HCT116 (cell line): Measurements from ENCODE around the gene FKBP3. TPM values are rescaled to one million over a fixed set of nuclear protein-coding genes. Genes with fewer than 3 reads are reported as not detected.

Experiments
- ATAC-seq: fragments of 200-7000 bp; cut with Tn5 transposase; 2 replicates; pipeline ENCODE4 v1.9.1; 2020; ENCODE audit warnings: mild to moderate bottlenecking, moderate library complexity
- BruUV-seq: library from RNA; stranded (reverse); fragments of 400-500 nt; replicated peaks from 2 replicates; lab custom pipeline; 2021; lab: Mats Ljungman, UMichigan
- CTCF ChIA-PET: fragments of 300-600 bp; sonication (Branson Sonifier 250); formaldehyde crosslinking; loops from one replicate; lab custom pipeline; 2021; ENCODE audit warnings: antibody characterized with exemption; lab: Charles Lee
- POLR2A ChIA-PET: fragments of 300-600, 350-600 bp; sonication (Branson Sonifier 250); formaldehyde crosslinking; loops from one replicate; lab custom pipeline; 2021; ENCODE audit warnings: antibody characterized with exemption; lab: Charles Lee
- RAD21 ChIA-PET, 2 experiments: fragments of 300-600 bp; sonication (Branson Sonifier 250); formaldehyde crosslinking; loops; one replicate each; lab custom pipeline; 2023; ENCODE audit warnings: low total read pairs in 2 of 2; ENCODE audit not compliant: uncharacterized antibody in 2 of 2, unreplicated experiment in 2 of 2, low non-redundant PET in 1 of 2; lab: Charles Lee
- DNase-seq: peaks from one replicate; pipeline ENCODE4 v3.0.0-alpha.2; 2010; ENCODE audit warnings: low read depth, low spot score
- H2AFZ ChIP-seq: fragments of 200-600 bp; shearing (Covaris generic), sonication (generic); 2 replicates; pipeline ENCODE4 v1.6.1; 2017; ENCODE audit warnings: low read depth, mixed run types, mixed read lengths, antibody characterized with exemption, low read length; ENCODE audit not compliant: poor library complexity, severe bottlenecking
- H3K27ac ChIP-seq: 2 replicates; pipeline ENCODE4 v1.5.1; 2012; ENCODE audit warnings: low read depth, low read length
- H3K27me3 ChIP-seq: fragments of 200-600 bp; sonication (generic); 2 replicates; pipeline ENCODE4 v1.6.1; 2016; ENCODE audit warnings: mixed run types, low read length, mixed read lengths; ENCODE audit not compliant: insufficient read depth
- H3K36me3 ChIP-seq, 2 experiments: fragments of 200-500 bp in 1 of 2; fragments of 200-600 bp in 1 of 2; sonication (Bioruptor generic) in 1 of 2; sonication (generic) in 1 of 2; 2 replicates each; pipeline versions ENCODE4 v1.5.1 to v1.6.1; 2014 to 2016; ENCODE audit warnings: low read length in 2 of 2, inconsistent platforms in 1 of 2, mixed read lengths in 1 of 2, mixed run types in 1 of 2; ENCODE audit not compliant: insufficient read depth in 2 of 2, control insufficient read depth in 1 of 2
- H3K4me1 ChIP-seq, 2 experiments: fragments of 200-600 bp in 1 of 2; sonication (generic) in 1 of 2; 2 replicates each; pipeline versions ENCODE4 v1.5.1 to v1.6.1; 2012 to 2017; ENCODE audit warnings: low read length in 2 of 2, inconsistent platforms in 1 of 2, mild to moderate bottlenecking in 1 of 2, mixed read lengths in 1 of 2, mixed run types in 1 of 2, moderate library complexity in 1 of 2; ENCODE audit not compliant: insufficient read depth in 2 of 2, control insufficient read depth in 1 of 2
- H3K4me2 ChIP-seq: fragments of 200-600 bp; sonication (generic); 2 replicates; pipeline ENCODE4 v1.6.1; 2017; ENCODE audit warnings: mixed run types, low read length, mixed read lengths
- H3K4me3 ChIP-seq, 2 experiments: fragments of 200-600 bp in 1 of 2; sonication (generic) in 1 of 2; replicated peaks in 1 of 2; 2 replicates each; pipeline ENCODE4 v1.5.1; 2011 to 2016; ENCODE audit warnings: low read length in 2 of 2, control low read depth in 1 of 2, low read depth in 1 of 2, mild to moderate bottlenecking in 1 of 2, mixed read lengths in 1 of 2, mixed run types in 1 of 2
- H3K79me2 ChIP-seq: fragments of 200-600 bp; sonication (generic); 2 replicates; pipeline ENCODE4 v1.6.1; 2017; ENCODE audit warnings: mild to moderate bottlenecking, mixed run types, low read length, moderate library complexity, mixed read lengths; ENCODE audit not compliant: insufficient read depth
- H3K9ac ChIP-seq: fragments of 200-600 bp; sonication (generic); 2 replicates; pipeline ENCODE4 v1.6.1; 2016; ENCODE audit warnings: low read length, mixed read lengths
- H3K9me2 ChIP-seq: fragments of 200-600 bp; sonication (generic), shearing (Covaris generic); 2 replicates; pipeline ENCODE4 v1.6.1; 2017; ENCODE audit warnings: mixed run types, mild to moderate bottlenecking, moderate library complexity; ENCODE audit not compliant: insufficient read depth
- H3K9me3 ChIP-seq, 2 experiments: fragments of 200-500 bp in 1 of 2; fragments of 200-600 bp in 1 of 2; sonication (Bioruptor generic) in 1 of 2; sonication (generic) in 1 of 2; 2 replicates each; pipeline ENCODE4 v1.6.1; 2014 to 2017; ENCODE audit warnings: low read length in 2 of 2, mixed read lengths in 2 of 2, inconsistent platforms in 1 of 2, low read depth in 1 of 2, mild to moderate bottlenecking in 1 of 2, mixed run types in 1 of 2, moderate library complexity in 1 of 2; ENCODE audit not compliant: control insufficient read depth in 1 of 2, insufficient read depth in 1 of 2
- H4K20me1 ChIP-seq: fragments of 200-600 bp; sonication (generic), shearing (Covaris generic); 2 replicates; pipeline ENCODE4 v1.6.1; 2017; ENCODE audit warnings: mixed run types, mild to moderate bottlenecking, moderate library complexity; ENCODE audit not compliant: insufficient read depth
- CBX3 ChIP-seq: IDR thresholded peaks from 2 replicates; pipeline ENCODE4 v1.6.1; 2012; ENCODE audit warnings: low read depth
- CEBPB ChIP-seq: IDR thresholded peaks from 2 replicates; pipeline ENCODE4 v1.6.1; 2012; ENCODE audit warnings: low read depth
- EGR1 ChIP-seq: IDR thresholded peaks from 2 replicates; pipeline ENCODE4 v1.6.1; 2012; ENCODE audit warnings: low read depth
- POLR2A ChIP-seq: IDR thresholded peaks from 2 replicates; pipeline ENCODE4 v1.7.0; 2011; ENCODE audit warnings: borderline replicate concordance; ENCODE audit not compliant: insufficient read depth, insufficient read length; ENCODE audit errors: extremely low read depth
- POLR2AphosphoS5 ChIP-seq: IDR thresholded peaks from 2 replicates; pipeline ENCODE4 v1.6.1; 2011; ENCODE audit warnings: mild to moderate bottlenecking, low read depth, low read length, moderate library complexity
- RAD21 ChIP-seq: IDR thresholded peaks from 2 replicates; pipeline ENCODE4 v1.6.1; 2012; ENCODE audit warnings: low read depth, mild to moderate bottlenecking
- SIN3A ChIP-seq: IDR thresholded peaks from 2 replicates; pipeline ENCODE4 v1.6.1; 2012; ENCODE audit warnings: low read depth
- SP1 ChIP-seq: IDR thresholded peaks from 2 replicates; pipeline ENCODE4 v1.6.1; 2012; ENCODE audit warnings: low read depth
- TCF7L2 ChIP-seq: IDR thresholded peaks from 2 replicates; pipeline ENCODE4 v1.7.0; 2011; ENCODE audit warnings: borderline replicate concordance, inconsistent platforms; ENCODE audit not compliant: insufficient read depth, insufficient read length; ENCODE audit errors: extremely low read depth
- ZNF274 ChIP-seq: fragments of 200-500 bp; sonication (Bioruptor generic); IDR thresholded peaks from 2 replicates; pipeline ENCODE4 v1.6.1; 2014; ENCODE audit warnings: mild to moderate bottlenecking, low read depth, low read length, inconsistent platforms
- intact Hi-C: fragments of 100-400 bp; cut with micrococcal nuclease; formaldehyde crosslinking; loops from 2 replicates; pipeline ENCODE4 v1.10.0; 2022
- total RNA-seq: library from RNA; stranded (reverse); gene quantifications from one replicate; pipeline ENCODE4 v1.2.1, GENCODE V29; 2021; ENCODE audit not compliant: unreplicated experiment
- TF ChIP-seq, protein P1 (sequence below): IDR thresholded peaks from 2 replicates; pipeline ENCODE4 v1.6.1; 2012
- TF ChIP-seq, protein P2 (sequence below): IDR thresholded peaks from 2 replicates; pipeline ENCODE4 v1.6.1; 2012; ENCODE audit warnings: low read depth

The FKBP3 gene
- total RNA-seq, 1 experiment from 2014 or later = 67.8 TPM

DNA sequence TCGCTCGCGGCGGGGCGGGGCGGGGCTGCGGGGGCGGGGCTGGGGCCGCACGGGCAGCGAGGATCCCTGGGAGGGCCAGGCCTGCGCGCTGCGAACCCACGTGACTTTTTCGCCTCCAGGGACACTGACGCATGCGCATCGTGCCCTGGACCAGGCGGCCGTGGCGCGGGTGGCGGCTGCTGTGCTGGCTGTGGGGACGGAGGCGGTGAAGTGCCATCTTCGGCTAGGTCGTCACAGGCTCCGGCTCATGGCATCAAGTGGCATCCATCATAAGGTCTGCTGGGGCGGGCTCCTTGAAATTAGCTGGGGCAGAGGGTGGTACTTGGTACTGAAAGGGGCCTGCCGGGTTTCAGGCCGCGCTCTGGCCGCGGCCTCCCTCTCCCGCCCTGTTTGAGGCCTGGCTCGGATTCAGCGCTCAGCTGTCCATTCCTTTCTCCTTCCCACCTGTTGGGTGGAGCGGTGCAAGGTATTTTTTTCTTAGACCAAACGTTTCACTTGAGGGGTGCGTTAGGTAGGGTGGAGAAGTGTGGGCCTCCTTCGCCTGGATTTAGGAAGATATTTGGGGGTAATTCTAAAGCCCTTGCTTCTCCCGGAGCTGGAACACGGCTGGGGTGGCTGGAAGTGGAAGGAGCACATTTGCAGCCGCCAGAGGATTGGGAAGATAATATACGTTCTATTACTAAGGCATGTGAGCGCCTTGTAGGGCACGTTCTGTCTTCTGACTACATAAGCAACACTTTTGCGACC lies 50.1 kb downstream of the FKBP3 start, which contains the start of gene PRPF39 (continued):
- TF ChIP-seq SP1 (no peak), CEBPB (no peak), POLR2A (peak; percentile 62)
- TF ChIP-seq, protein P1, sequence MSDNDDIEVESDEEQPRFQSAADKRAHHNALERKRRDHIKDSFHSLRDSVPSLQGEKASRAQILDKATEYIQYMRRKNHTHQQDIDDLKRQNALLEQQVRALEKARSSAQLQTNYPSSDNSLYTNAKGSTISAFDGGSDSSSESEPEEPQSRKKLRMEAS = peak; percentile 60; the same call in 1 of the 2 replicates

DNA sequence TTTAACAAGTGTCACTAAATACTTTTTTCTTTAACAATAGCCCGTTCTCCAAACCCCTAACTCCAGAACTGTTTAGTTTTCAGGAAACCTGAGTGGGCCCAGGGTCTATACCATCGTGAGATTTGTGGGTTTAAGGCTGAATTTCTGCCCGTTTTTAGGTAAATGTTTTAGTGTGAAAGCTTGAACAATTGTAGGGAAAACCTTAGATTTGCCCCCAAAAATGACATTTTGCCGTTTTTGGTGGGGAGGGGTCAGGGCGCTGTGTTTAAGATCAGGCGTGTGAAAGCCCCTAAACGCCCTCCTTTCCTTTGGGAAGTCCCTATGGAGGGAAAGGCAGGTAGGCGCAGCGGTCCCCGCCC lies 50.7 kb downstream of the FKBP3 start:
- no TSS peak for BruUV-seq
- ChIA-PET POLR2A (no interaction called here), CTCF (no interaction called here), RAD21 (no interaction called here)
- Histone ChIP-seq H3K4me3 (peak overlapping the region; percentile 35 to 96), H3K27ac (no peak overlapping the region), H3K4me2 (peak overlapping the region; percentile 84), H3K27me3 (no peaks in the 10 kb centered on the region), H3K9me2 (no peaks in the 10 kb centered on the region), H3K9ac (peak overlapping the region; percentile 96), H3K9me3 (no peaks in the 10 kb centered on the region), H2AFZ (peak overlapping the region; percentile 92), H3K79me2 (peaks cover 47% of the 10 kb centered on the region), H3K4me1 (peaks cover 5 to 16% of the 10 kb centered on the region in 2 experiments; a peak in 3 of 4 replicates), H4K20me1 (peaks cover 16% of the 10 kb centered on the region; the same call in 1 of the 2 replicates), H3K36me3 (peaks cover 0 to 3% of the 10 kb centered on the region in 2 experiments; a peak in 1 of 4 replicates)
- TF ChIP-seq EGR1 (no peak), SIN3A (0 out of 2 replicates have a peak, but pooled peaks have one; percentile 24)
- intact Hi-C loops = no loop called here
- no peak for DNase-seq
- peak; percentile 10; the same call in 1 of the 2 replicates for ATAC-seq

DNA sequence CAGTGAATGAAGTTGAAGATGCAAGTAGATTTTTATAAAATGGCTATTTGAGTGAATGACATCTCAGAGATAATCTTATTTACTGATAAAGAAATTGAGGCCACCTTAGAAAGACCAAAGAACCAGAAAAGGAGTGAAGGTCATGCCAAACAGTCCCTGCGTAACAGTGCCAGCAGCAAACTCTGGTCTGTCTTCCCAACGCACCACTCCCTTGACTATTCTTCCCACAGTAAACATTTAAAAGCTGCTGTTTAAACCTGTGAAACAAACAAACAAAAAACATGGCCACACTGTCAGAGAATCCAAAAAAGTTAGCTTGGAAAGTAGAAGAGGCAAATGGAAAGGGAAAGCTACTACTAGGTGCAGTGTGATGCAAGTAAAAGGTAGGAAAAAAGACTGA lies 51.9 kb downstream of the FKBP3 start:
- no peak overlapping the region for H3K4me2 ChIP-seq
- no peak overlapping the region for H3K4me3 ChIP-seq
- no peak overlapping the region for H2AFZ ChIP-seq
- no TSS peak for BruUV-seq
- H4K20me1 ChIP-seq = 0 out of 2 replicates have a peak, but pooled peaks cover 7% of the 10 kb centered on the region
- ATAC-seq = no peak
- H3K27ac ChIP-seq = no peak overlapping the region
- POLR2A ChIA-PET = no interaction called here
- intact Hi-C loops = no loop called here
- no peak for DNase-seq
- no peaks in the 10 kb centered on the region for H3K27me3 ChIP-seq
- RAD21 ChIA-PET = no interaction called here
- CTCF ChIA-PET = no interaction called here
- no peaks in the 10 kb centered on the region for H3K36me3 ChIP-seq
- H3K9me2 ChIP-seq = no peaks in the 10 kb centered on the region
- peaks cover 35% of the 10 kb centered on the region for H3K79me2 ChIP-seq
- peaks cover 5 to 16% of the 10 kb centered on the region in 2 experiments; a peak in 3 of 4 replicates for H3K4me1 ChIP-seq
- H3K9me3 ChIP-seq = no peaks in the 10 kb centered on the region
- no peak overlapping the region for H3K9ac ChIP-seq
- no peak for TF ChIP-seq ZNF274
- no peak for TF ChIP-seq TCF7L2
- TF ChIP-seq, protein P2, sequence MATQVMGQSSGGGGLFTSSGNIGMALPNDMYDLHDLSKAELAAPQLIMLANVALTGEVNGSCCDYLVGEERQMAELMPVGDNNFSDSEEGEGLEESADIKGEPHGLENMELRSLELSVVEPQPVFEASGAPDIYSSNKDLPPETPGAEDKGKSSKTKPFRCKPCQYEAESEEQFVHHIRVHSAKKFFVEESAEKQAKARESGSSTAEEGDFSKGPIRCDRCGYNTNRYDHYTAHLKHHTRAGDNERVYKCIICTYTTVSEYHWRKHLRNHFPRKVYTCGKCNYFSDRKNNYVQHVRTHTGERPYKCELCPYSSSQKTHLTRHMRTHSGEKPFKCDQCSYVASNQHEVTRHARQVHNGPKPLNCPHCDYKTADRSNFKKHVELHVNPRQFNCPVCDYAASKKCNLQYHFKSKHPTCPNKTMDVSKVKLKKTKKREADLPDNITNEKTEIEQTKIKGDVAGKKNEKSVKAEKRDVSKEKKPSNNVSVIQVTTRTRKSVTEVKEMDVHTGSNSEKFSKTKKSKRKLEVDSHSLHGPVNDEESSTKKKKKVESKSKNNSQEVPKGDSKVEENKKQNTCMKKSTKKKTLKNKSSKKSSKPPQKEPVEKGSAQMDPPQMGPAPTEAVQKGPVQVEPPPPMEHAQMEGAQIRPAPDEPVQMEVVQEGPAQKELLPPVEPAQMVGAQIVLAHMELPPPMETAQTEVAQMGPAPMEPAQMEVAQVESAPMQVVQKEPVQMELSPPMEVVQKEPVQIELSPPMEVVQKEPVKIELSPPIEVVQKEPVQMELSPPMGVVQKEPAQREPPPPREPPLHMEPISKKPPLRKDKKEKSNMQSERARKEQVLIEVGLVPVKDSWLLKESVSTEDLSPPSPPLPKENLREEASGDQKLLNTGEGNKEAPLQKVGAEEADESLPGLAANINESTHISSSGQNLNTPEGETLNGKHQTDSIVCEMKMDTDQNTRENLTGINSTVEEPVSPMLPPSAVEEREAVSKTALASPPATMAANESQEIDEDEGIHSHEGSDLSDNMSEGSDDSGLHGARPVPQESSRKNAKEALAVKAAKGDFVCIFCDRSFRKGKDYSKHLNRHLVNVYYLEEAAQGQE = no peak
- no peak for TF ChIP-seq POLR2AphosphoS5
- TF ChIP-seq RAD21 = no peak
- no peak for TF ChIP-seq SP1
- TF ChIP-seq CEBPB = no peak
- TF ChIP-seq CBX3 = no peak
